GM19238 (cell line): ENCODE data around the gene NANOS2.
"Not testable (repeated sequence)": the region's sequence is repeated elsewhere in the genome, so short reads cannot be mapped to it uniquely, and the experiment has no call there.

Experiments used
- DNase-seq: peaks from one replicate; pipeline ENCODE4 v3.0.0; 2011; ENCODE audit warnings: low spot score; ENCODE audit not compliant: insufficient read length

The NANOS2 gene

DNA sequence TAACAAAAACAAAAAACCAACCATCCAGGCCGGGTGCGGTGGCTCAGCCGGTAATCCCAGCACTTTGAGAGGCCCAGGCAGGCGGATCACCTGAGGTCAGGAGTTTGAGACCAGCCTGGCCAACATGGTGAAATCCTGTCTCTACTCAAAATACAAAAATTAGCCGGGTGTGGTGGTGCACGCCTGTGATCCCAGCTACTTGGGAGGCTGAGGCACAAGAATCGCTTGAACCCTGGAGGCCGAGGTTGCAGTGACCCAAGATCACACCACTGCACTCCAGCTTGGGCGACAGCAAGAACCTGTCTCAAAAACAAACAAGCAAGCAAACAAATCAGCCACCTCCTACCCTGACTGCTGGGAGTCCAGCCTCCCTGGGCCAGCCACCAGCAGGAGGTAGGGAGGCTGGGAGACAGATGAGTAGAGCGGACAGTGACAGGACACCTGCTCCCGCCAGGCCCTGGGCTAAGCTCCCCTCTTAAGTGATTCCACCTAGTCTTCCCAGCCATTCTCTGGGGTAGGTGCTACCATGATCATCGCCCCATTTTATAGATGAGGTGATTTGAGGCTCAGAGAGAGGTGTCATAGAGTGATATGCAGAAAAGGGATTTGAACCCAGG is 18.5 kb downstream of the NANOS2 start:
- not testable (repeated sequence) for DNase-seq

DNA sequence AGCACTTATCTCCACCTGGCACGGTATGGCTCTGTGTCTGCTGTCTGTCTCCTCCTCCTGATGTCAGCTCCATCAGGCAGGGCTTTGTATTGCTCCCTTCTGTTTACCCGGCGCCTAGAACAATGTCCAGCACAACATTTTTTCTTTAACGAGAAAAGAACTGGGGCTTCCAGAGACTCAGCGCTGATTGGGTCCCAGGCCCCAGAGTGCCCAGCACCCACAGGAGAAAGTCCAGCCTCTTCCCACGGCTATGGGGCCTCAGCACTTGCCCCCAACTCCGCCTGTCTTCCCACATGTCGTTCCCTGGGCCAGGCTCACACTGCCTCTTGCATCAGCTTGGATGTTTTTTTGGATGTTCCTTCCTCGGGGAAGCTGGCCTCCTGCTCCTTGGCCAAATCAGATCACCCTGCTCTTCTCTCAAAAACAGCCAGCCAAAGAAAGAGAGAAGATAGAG is 19.0 kb downstream of the NANOS2 start:
- DNase-seq, result no peak

DNA sequence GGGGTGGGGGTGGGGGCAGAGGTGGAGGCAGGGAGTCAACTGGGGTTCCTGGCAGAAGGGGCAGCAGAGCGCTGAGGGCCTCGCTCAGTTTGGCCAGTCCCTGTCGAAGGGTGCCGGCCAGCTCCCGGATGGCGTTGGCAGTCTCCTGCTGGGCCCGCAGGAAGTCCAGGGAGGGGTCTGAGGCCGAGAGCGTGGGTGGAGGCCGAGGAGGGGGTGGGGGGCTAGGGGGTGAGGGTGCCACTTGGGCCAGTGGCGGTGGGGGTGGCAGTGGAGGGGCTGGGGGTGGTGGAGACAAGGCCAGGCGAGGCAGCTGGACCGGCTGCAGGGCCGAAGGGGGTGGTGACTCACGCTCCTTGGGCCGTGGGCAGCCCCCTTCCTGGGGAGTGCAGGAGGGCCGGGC is 23.7 kb downstream of the NANOS2 start:
- DNase-seq, result no peak

DNA sequence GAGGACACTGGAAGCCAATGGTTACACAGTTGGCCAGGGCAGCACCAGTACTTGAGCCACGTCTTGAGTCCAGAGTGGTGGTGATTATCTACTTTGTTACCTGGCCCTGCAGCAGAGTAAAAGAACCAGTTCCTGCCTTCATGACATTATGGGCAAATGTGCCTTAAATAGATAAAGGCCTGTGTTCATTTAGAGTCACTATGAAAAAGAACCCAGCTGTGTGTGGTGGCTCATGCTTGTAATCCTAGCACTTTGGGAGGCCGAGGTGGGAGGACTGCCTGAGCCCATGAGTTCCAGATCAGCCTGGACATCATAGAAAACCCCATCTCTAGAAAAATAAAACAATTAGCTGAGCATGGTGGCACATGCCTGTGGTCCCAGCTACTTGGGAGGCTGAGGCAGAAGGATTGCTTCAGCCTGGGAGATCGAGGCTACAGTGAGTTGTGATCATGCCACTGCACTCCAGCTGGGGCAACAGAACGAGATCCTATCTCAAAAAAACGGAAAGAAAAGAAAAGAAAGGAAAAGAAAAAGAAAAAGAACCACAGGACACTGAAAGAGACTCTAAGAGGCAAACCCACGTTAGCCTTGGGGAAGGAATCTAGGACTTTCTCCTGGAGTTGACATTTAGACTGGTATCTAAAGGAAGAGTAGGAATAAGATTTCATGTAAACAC is 25.2 kb downstream of the NANOS2 start:
- DNase-seq, result no peak

DNA sequence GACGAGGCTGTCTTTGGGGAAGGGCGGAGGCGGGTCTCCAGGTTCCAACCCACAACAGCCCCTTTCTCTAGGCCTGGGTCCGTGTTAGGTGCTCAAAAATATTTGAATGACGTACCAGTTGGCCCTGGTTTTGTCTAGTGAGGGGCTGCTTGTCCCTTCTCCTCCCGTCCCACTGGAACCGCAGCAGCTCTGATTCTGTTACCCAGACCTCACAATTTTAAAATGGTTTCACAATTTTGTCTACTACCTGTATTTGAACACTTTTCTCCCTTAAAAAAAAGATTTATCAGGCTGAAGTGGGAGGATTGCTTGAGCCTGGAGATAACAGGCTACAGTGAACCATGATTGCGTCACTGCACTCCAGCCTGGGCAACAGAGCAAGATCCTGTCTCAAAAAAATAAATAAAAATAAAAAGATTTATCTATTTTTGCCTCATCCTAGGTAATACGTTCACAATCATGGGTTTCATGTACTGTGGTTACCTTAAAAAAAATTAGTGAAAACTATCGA is 27.3 kb downstream of the NANOS2 start:
- DNase-seq, result no peak

DNA sequence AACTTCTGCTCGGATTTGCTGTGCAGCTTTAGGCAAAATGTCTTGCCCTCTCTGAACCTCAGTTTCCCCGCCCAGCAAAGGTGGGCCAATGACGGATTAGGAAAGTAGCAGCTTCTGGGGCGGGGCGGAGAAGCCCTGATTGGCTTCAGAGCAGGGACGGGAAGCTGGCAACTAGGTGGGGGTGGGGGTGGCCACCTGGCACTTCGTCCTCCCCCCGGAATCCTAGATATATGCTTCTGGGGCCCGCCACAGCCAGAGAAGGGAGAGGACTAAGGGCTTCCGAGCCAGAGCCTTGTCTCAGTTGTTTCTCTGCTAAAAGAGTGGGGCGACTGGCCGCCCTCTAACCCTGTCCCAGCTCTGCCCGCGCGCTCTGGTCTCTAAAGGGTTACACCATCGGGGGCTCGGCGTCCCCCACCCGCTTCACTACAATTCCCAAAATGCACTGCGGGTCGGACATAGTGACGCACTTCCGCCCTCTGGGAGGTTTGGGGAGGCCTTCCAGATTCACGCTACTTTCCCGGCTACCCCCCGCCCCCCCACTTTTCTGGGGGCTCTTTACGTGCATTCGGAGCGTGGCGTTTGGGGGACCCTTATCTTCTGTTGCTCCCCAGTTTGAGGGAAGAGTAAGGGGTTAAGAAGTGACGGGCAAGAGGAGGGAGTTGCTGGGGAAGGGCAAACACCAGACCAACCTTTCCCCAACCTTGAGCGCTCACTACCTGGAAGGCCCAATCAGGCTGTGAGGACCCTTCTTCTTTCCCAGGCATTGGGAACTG is 28.0 kb downstream of the NANOS2 start:
- DNase-seq, result peak; percentile 96

DNA sequence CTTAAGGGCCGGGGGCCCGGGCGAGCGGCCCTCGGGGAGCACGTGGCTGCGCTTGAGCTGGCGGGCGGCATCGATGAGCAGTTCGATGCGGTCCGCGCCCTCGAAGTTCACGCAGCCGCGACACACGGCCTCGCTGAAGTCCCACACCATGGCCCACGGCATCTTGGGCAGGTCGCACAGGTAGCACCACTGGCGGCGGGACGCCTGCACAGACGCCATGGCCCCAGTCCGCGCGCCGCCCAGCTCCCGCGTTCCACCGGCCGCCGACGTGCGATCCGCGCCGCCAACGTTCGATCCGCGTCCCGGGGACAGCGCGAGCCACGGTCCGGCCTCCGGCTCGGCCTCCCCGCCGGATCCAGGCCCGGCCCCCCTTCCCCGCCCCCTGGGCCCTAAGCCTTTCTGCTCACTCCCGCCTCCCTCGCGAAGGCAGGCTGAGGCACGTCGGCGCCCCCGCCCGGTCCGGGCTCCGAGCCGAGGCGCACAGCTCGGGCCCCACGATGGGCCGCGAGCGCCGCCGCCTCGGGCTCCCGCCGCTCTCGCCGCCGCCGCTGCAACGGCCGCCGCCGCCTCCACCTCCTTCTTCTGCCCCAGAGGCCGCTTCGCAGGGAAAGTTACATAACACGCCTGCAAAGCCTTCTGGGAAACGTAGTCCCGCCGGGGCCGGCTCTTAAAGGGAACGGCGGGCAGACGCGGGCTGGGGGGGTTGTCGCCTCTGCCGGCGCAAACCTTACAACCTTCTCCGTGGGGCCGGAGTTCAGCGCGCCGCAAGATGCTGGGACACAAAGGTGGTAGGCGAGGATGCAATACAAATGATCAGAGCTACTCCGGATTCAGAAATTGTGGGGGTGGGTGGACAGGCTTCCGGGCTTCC is 28.8 kb downstream of the NANOS2 start, which contains the start of gene IRF2BP1:
Gene IRF2BP1, minus strand, starts transcription at position 586 of the 871 bp plus-strand sequence. Its CDS starts 367 bp downstream, at position 219.
- peak; percentile 93 for DNase-seq

DNA sequence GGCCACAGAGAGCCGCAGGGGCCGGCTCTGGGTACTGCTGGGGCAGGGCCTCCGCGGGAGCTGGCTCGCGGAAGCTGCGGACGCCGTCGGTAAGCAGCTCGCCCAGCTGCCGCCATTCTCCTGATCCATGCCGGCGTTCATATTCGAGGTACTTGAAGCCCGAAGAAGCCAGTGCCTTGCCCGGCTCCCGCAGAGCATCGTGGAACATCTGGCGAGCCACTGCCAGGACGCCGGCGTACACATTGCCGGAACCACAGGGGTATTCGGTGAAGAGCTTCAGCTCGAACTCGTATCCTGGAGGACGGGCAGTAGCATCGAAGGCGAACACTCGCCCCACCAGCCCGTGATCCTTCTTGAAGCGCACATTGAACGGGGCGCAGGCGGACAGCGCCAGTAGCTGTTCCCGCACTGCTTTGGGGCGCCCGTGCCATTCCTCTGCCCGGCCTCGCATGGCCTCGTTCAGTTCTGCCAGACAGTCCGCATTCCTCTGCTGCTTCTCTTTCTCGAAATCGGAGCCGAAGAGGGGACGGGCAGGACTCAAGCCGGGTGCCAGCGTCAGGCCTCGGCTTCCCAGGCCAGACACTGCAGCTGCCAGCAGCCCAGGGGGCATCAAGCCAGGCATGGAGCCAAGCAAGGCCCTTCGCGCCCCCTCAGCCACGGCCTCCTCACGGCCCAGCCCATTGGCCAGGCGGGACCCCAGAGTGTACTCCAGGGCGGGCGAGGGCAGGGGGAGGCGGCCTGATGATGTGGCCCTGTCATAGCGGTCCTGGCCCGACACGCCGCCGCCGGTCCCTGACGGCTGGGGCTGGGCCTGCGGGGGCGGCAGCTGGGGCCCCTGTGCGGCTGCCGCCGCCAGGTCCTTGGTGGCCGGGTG is 29.7 kb downstream of the NANOS2 start:
- DNase-seq, result no peak

DNA sequence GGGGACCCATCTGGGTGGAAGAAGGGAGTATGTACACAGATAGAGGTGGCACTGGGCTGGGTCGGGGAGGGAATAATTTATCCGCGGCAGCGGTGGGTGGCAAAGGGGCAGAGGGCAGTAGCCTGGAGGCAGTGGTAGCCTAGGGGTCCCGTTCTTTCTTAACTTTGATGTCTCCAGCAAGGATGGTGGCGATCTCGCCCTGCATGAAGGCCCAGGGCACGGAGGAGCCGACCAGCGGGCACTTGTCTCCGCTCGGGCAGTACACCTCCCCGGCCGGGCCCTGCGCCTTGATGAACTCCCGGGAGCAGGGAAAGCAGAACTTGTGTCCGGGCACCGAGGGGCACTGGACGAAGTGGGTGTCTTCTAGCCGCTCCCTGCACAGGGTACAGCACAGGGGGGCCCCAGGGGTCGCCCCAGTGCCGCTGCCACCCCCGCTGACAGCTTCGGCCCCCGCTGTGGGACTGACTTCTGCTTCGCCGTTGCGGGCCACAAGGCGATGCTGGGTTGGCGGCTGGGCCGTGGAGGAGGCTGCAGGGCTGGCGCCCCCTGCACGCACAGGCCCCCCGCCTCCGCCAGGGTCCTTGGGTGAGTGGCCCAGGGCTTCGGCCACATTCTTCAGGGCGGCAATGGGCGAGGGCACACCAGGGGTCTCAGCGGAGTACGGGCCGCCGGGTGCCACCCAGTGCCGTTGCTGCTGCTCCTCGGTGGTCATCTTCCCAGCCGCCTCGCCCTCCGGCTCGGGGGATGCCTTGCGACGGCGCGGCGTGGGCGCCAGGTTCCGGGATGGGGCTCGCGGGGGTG is 30.5 kb downstream of the NANOS2 start:
- DNase-seq, result no peak

DNA sequence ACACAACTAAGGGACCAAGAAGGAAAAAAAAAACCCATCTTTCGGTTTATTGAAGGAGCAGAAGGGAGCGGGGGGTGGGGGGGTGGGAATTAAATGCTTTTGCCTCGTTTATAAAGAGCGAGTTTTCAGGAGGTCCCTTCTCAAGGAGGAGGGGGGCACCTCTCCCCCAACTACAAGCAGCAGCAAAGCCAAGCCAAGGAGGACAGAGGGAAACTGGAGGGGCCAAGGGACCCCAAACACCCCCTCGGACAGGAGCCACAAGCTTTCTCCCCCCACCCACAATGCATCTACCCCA is 31.0 kb downstream of the NANOS2 start:
- no peak for DNase-seq

DNA sequence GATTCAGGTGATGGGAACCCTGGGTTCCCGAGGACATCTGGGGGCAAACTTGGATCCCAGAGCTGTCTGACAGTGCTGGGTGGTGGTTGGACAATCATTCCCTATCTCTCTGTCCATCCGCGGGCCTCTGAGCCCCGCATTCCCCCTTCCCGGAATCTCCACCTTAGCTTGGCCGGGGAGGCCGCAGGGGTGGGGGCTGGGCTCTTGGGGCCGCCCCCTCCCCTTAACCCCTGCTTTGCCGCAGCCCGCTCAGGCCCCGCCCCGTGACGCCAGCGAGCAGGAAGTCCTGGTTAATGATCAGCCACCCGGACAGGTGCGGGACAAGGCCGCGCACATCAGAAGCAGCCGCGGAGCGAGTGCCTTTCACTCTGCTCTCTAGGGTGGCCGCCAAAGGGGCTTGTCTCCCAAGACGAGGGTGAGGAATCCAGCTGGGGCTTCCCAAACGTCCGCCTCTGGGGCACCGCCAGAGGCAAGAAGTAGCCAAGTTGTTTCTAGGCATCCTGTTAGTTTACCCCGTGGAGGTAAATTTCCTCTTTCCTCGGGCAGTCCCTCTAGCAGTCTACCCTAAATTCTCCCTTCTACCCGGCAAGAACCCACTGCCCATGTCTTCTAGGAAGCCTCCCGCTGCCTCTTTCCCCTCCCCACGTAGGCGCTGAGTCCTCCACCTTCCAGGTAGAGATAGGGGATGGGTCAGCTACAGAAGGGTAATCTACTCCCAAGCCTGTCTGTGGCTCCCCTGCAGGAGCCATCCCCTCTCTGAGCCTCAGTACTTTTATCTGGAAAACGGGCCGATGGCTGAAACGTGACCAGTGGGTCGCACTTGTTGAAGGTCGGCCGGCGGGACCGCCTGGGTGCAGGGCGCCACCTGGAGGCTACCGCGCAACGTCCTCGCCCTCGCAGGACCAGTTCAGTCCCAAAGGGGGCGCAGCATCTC is 31.7 kb downstream of the NANOS2 start:
- peak; percentile 83 for DNase-seq

DNA sequence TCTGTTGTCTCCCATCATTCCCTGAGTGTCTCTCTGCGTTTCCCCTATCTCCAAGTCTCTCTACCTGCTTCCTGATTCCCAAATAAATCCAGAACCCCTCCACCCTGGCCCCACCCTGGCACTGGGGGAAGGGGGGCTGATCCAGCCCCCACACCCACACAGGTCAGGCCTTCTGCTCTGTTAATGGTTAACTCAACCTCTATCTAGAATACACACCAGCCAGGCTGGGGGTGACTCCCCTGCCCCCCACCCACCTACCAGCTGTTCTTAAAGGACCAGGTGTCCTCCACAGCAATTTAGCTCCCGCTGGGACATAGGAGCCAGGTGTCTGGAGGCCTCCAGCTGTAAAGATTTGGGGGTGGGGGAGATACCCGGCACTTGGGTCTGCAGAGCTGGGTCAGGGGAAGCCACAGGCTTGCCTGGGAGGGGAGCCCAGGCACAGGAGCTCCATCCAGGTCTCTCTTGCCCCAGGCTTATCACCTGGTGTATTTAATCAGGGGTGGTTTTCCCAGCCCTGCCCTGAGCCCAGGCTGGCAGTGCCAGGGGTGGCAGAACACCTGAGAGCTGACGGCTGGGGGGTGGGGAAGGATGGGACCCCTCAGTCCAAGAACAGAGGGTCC is 32.6 kb downstream of the NANOS2 start:
- no peak for DNase-seq

DNA sequence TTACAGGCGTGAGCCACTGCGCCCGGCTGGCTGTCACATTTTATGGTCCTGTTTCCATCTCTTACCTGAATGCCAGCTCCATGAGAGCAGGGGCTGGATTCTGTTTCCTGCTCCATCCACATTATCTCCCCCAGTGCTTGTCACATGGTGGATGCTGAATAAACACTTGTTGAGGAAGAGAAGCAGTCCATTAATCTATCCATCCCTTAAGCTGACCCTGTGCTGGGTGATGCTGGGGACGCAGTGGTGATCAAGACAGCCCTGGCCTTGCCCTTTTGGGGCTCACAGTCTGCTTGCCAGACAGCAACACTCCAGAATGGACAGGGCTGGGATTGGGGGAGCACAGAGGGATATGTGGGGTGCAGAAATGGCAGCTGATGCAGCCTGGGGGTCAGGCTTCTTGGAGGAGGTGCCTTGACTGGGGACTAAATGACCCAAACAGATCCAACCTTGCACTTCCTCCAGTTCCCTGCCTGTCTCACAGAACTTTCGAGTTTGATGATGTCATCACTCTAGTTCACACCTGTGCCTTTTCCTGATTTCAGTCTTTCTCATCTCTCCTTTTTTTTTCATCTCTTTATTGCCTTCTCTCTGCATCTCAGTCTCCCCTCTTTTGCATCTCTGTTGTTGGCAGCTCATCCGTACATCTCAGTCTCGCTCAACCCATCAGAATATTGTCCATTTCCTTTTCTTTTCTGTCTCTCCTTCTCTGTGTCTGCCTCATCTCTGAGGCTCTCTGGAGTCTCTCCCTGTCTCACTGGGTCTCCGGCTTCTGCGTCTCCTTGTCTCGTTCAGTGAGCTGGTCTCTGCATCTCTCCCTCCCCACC is 33.3 kb downstream of the NANOS2 start:
- DNase-seq, result no peak

DNA sequence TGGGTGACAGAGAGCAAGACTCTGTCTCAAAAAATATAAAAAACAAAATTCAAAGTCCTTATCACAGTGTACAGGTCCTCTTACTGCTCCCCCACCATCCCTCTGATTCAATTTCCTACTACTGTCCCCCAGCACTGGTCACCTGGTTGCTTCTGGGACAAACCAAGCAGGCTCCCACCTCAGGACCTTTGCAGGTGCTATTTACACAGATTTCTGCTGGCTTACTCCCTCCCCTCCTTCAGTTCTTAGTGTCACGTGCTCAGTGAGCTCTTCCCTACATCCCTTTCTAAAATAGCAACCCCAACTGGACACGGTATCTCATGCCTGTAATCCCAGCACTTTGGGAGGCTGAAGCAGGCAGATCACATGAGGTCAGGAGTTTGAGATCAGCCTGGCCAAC is 34.6 kb downstream of the NANOS2 start:
- DNase-seq, result no peak

DNA sequence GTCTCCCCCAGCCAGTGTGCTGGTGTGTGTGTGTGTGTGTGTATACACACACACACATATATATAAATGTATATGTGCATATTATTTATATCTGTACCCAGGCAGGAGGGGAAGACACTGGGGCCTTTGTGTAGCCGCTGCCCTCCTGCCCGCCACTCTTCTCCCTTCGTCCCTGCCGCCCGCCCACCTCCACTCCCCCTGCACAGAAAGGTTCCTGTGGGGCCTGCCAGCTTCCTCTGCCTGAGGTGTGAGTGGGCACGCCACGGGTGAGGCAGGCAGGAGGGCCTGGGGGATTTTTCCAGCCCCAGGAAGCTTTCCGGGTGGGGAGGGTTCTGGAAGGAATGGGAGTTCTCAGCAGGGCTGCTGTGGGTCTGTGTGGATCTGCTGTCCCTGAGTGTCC is 35.5 kb downstream of the NANOS2 start:
- no peak for DNase-seq

DNA sequence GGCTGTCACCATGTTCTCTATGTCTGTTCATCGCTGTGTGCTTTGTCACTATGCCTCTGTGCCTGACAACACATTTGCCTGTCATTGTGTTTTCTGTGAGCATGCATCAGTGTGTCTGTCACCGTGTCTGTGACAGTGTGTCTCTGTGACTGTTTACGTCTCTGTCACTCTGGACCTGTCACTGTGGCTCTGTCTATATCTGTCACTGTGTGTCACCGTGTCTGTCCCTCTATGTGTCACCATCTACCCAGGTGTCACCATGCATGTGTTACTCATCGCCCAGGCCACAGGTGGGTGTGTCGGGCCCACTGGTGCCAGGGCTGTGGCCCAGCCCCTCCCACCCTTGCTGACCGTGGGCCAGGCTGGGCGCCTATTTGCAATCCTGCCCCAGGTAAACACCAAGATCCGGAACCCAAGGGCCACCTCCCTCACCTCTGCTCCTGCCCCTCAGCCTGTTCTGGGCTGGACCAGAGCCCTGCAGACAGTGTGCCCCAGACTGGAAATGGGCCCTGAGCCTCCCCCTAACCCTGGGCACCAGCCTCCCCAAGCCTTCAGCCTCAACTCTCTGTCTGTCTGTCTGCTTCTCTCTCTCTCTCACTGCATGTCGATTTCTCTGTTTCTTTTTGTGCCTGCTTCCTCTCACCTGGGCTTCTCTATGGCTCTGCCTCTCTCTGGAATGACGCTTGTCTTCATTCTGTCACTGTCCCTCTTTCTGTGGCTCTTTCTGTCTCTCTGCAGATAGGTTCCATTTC is 36.4 kb downstream of the NANOS2 start:
- DNase-seq, result no peak
